ENCODE data around the gene LNX1. TPM values are rescaled to one million over a fixed set of nuclear protein-coding genes. Genes with fewer than 3 reads are reported as not detected.

The LNX1 gene
- total RNA-seq, 1 experiment from 2014 or later, result 3.7 TPM

DNA sequence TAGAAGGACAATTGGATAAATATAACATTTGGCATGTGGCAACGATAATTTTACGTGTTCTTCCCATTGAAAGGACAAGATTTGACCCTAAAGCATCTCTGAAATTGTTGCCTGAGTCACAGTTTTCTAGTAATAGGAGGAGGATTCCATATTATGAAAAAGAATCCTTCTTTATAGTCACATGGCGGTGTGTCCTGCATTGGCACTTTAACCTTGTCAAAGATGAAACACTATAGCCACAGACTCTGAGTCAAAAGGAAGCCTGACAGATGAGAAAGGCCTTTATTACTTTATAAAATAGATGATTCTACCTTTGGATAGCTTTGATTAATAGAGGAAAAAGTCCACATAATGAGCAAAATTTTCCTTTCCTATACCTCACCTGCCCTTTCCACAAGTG lies 11.5 kb downstream of the LNX1 start:
- in situ Hi-C loops (cut with HindIII; ENCODE audit: low pct_unique_long_range_greater_than_20kb, low sequenced_read_pairs), result no loop called here
- no peak for DNase-seq (ENCODE audit: low read depth)

DNA sequence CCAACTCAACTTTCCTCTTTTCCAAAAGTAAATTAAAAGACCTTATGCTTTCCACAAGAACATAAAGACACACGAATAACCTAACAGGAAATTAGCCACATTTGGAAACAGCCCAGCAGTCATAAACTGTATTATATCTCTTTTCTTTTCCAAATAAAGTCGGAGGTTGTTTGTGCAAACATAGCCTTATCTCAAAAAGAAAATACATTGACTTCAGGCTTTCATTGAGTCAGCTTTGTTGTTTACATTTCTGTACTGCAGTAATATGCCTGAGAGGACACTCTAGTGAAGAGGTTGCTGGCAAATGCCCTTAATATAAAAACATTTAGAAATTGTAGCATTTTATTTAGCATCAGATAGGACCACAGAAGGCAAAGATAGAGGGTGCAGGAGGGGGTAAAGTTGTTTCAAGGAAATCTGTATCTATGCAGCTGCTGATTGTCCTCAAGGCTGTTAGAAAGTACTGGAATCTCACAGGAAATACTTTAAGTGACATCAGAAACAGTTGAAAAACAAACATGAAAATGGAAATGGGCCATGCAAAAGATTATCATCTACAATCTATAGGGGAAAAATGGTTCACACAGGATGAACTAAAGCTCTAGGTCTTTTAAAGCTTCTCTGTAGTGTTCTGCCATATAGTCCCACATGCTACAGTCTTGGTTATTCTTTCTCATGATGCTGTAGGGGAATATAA lies 14.5 kb downstream of the LNX1 start:
- DNase-seq (ENCODE audit: low read depth), result no peak
- in situ Hi-C loops (cut with HindIII; ENCODE audit: low pct_unique_long_range_greater_than_20kb, low sequenced_read_pairs), result no loop called here

DNA sequence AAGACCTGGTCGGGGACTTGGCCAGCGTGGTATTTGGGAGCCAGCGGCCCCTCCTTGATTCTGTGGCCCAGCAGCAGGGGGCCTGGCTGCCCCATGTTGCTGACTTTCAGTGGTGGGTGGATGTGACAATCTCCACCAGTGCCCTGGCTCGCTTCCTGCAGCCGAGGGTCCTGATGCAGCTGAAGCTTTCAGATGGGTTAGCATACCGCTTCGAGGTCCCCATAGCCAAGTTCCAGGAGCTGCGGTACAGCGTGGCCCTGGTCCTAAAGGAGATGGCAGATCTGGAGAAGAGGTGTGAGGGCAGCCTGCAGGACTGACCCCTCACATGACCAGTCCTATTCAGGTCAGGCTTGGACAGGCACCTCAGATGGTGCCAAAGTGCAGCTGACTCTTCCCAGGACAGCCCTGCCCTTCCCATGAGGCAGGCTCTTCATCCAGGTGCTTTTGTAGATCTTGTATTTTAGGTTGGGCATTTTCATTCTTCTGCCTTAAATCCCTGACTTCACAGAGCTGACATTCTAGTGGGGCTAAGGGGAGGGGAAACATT lies 15.1 kb downstream of the LNX1 start:
- no peak for DNase-seq (ENCODE audit: low read depth)
- in situ Hi-C loops (cut with HindIII; ENCODE audit: low pct_unique_long_range_greater_than_20kb, low sequenced_read_pairs), result no loop called here

DNA sequence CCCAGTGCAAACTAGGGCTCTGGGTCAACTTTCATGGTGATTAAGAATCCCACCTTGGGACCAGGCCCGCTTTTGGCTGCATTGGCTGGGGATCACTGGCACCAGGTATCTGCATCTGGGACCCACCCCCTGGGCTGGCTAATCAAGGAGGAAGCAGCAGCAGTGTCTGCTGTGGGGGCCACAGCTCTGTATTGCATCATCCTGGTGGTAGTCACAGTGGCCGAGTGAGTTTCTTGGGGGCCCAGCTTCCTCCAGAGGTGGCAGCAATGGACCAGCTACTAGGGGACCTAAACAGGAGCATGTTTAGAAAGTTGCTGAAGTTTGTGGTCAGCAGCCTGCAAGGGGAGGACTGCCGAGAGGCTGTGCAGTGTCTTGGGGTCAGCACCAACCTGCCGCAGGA lies 15.7 kb downstream of the LNX1 start:
- in situ Hi-C loops (cut with HindIII; ENCODE audit: low pct_unique_long_range_greater_than_20kb, low sequenced_read_pairs), result no loop called here
- no peak for DNase-seq (ENCODE audit: low read depth)

DNA sequence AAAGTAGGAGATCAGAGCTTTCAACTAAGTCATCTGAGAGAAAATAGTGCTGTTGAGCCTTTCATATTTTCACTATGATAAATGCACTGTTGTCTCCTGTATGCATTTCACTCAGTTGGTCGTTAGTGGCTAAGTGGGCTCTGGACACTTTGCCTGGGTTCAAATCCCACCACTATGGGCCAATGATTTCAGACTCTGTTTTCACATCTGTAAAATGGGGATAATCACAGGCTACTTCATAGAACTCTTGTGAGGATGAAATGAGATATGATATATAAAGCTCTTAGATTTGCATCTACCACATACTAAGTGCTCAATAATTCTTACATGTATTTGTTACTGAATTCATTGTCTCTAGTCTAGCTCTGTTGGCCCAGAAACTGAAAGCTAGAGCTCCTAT lies 16.8 kb downstream of the LNX1 start:
- in situ Hi-C loops (cut with HindIII; ENCODE audit: low pct_unique_long_range_greater_than_20kb, low sequenced_read_pairs), result no loop called here
- DNase-seq (ENCODE audit: low read depth), result no peak

DNA sequence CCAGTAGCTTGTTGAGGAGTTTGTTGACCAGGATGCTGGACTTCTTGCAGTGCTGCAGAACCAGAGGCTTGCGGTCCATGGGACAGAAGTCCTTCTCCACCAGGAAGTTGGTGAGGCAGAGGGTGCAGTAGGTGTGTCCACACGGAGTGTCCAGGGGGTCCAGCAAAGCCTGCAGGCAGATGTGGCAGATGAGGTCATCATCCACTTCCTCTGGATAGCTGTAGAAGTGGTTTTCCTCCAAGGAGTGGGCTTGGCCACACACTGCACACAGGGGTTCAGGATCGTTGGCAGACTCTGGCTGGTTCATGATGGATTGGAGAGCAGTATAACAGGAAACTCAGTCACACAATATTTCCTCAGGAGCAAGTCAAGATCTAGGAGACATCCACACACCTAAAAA lies 17.6 kb downstream of the LNX1 start:
- no peak for DNase-seq (ENCODE audit: low read depth)
- in situ Hi-C loops (cut with HindIII; ENCODE audit: low pct_unique_long_range_greater_than_20kb, low sequenced_read_pairs), result no loop called here

DNA sequence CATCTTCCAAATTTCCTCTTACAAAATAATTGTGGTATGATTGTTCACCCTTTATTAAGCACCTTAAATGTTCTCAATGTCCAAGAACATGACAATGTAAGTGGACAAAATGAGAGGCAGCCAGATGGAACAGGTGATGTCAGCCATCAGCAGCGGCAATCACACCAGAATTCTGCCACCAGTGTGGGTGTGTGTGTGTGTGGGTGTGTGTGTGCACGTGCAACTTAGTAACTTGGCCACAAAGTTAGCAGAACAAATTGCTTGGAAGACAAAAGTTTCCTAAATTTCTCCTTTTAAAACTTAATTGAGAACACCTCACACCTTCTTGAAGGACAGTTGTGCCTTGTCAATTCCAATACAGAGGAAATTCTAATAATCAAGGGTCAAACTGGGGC lies 18.7 kb downstream of the LNX1 start:
- in situ Hi-C loops (cut with HindIII; ENCODE audit: low pct_unique_long_range_greater_than_20kb, low sequenced_read_pairs), result no loop called here
- DNase-seq (ENCODE audit: low read depth), result no peak

DNA sequence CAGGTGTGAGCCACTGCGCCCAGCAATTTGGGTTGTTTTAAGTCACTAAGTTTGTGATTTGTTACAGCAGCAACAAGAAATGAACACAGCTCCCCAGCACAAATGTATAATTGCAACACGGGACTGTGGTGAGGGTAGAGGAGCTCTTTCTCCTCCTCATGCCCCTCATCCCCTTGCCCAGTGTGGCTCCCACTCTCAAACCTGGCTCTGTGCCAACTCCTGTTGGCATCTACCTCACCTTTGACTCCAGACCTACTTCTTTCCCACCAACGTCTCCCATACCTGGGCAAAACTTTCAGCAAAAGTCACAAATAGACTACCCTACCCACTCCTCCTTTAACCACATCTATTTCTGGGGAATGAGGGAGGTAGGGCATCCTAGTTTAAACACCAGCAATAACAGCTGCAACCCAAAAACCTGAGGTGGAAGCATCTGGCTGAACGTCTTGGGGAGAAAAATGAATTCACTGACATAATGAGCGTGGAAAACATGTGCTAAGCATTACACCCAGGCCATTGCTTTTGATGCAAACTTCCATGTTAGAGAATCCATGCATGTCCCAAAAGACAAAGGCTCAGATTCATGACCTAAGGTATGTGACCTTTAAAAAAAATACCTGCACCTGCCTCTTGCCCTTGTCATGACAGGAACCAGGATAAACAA lies 19.2 kb downstream of the LNX1 start:
- DNase-seq (ENCODE audit: low read depth), result no peak
- in situ Hi-C loops (cut with HindIII; ENCODE audit: low pct_unique_long_range_greater_than_20kb, low sequenced_read_pairs), result no loop called here

DNA sequence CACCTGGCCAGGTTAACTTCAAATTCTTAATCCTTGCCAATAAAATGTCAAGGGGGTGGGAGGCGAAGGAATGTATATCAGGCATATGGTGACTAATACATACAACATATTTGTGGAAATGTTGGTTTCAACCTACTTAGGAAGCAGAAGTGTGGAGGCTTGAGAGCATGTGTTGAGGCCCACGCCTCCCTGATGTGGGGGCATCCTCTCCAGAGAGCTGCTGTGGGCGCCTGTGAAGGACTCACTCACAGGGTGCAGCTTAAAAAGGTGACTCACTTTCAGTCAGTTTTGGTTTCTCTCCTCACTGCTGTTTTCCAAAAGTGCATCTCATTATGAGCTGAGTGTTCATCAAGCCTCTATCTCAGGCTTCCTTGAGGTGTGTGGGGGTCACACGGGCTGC lies 27.5 kb downstream of the LNX1 start:
- no peak for DNase-seq (ENCODE audit: low read depth)
- in situ Hi-C loops (cut with HindIII; ENCODE audit: low pct_unique_long_range_greater_than_20kb, low sequenced_read_pairs), result no loop called here

DNA sequence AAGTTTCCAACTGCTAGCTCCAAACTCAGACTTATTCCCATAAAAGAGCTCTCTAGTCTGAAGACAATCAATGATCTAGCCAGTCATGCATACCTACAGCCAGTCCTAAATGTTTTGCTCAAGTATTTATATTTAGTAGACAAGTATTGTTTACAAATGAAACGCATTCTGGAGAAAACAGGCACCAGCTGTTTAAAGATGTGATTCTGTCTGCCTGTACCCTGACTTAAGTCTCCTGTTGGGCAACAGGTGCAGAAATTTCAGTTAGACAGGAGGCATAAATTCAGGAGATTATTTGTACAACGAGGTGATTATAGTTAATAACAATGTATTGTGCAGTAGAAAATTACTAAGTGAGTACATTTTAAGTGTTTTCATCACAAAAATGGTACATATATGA lies 28.9 kb downstream of the LNX1 start:
- in situ Hi-C loops (cut with HindIII; ENCODE audit: low pct_unique_long_range_greater_than_20kb, low sequenced_read_pairs), result no loop called here
- DNase-seq (ENCODE audit: low read depth), result no peak

DNA sequence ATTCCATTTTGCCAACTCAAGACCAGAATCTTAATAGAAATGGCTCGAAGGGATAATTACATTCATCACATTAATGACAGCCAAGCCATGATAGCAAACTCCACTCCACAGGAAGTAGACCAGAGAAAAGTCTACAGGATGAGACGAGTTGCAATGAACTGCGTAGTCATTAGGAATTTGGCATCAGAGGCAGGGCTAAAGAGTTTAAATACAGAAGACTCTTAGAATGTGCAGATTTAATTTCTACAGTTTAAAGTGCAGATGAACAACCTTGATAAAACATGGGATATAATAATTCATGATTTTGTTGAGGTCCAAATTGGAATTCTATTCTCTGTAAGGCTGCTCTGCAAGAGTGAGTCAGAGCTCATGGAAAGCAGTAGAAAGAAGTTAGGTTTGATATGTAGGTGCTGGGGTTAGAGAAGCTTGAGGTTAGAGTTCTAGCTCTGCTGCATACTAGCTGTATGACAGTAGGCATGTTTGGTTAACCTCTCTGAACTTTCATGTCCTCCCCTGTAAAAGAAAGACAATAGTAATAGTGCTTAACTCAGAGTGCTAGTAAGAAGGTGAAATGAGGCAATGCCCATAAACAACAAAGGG lies 32.2 kb downstream of the LNX1 start:
- in situ Hi-C loops (cut with HindIII; ENCODE audit: low pct_unique_long_range_greater_than_20kb, low sequenced_read_pairs), result no loop called here
- no peak for DNase-seq (ENCODE audit: low read depth)

DNA sequence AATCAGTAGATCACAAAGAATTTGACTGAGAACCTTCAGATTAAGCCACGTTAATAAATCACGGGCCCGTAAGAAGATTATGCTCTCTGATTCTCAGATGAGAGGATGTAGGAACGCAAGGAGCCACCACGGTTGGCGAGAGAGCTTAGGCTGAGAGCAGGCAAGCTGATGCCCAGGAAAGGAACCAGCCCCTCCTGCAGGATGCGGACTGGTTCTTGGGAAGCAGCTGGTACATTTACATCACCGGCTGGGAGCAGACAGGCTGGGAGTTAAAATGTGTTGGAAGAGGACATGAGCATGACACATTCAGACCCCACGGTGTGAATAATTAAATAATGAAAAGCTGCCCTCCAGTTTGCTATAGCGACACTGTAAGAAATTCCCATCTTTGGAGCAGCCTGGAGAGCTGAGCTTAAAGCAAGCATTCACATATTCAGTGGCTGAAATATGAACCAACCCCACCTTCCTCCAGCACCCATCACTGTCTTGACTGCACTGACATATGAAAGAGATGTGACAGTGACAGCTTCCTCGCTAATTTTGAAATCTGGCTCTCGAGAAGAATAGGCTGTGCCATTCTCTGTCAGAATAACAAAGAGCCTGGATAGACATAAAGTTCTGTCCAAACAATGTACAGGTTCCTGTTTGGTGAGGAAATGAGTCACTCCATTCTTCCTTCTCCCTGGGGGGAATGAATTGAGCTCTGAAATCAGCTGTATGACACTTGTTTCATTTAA lies 33.1 kb downstream of the LNX1 start:
- in situ Hi-C loops (cut with HindIII; ENCODE audit: low pct_unique_long_range_greater_than_20kb, low sequenced_read_pairs), result no loop called here
- DNase-seq (ENCODE audit: low read depth), result no peak

DNA sequence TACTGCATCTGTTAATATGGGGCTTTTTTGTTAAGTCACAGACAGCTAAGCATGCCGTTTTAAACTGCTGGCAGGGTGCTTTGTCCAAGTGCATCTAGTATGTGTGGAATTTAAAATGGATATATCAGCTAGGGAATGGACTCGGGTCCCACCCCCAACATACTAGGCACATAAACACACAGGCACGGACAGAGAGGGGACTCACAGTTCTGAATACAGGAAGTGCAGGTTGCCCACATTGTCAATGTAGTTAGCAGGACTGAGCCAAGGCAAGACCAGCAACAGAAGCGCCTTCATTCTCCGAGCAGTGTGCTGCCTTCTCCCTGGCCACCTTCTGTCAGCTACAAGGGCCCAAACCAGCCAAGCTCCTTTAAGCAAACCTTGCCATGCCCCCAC lies 33.6 kb downstream of the LNX1 start:
- in situ Hi-C loops (cut with HindIII; ENCODE audit: low pct_unique_long_range_greater_than_20kb, low sequenced_read_pairs), result no loop called here
- DNase-seq (ENCODE audit: low read depth), result no peak

DNA sequence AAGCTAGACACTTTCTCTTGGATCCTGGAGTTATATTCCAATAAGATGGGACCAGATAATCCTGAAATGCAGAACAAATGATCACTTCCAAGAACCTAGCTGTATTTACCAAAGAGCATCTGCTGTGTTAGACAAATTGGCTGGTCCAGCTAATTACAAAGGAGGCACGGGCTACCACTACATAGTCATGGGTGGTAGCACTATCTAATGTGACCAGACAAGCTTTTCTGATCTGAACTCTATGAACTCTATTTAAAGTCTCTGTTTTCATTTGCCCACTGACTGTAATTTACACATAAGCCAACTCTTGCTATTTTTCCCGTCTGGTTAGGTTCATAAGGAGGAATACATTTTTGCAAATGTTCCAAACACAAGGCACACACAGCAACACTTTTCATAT lies 34.6 kb downstream of the LNX1 start:
- DNase-seq (ENCODE audit: low read depth), result no peak
- in situ Hi-C loops (cut with HindIII; ENCODE audit: low pct_unique_long_range_greater_than_20kb, low sequenced_read_pairs), result no loop called here

DNA sequence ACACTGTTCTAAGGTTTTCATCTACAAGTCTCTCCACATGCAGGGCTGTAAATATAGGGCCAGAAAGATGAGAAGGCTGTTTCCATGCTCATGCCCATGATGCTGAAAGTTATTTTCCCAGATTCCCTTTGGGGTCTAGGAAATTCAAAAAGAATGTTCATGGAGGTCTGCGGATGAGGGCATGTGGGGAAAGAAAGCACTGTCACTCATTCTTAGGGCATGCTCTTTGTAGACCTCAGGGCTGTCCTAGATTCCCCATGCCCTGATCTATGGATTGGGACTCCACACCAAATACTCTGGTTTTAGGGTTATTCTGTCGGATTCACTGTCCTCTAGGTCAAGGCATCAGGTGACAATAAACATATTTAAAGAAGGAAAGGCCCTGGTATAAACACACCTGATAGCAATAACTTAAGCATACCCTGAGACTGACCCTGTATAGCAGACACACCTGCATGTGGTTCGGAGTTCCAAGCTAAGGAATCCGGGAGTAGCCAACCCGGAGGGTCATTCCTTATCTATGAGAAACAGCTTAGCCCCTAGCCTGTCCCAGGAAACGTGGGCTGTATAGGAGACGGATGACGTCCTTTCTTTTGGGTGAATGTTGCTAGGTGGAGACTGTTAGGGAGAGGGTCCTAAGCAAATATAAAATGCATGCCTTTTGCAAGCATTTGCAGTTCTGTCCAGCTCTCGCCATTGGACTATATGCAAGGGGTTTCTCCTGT lies 37.6 kb downstream of the LNX1 start:
- no peak for DNase-seq (ENCODE audit: low read depth)
- in situ Hi-C loops (cut with HindIII; ENCODE audit: low pct_unique_long_range_greater_than_20kb, low sequenced_read_pairs), result no loop called here

DNA sequence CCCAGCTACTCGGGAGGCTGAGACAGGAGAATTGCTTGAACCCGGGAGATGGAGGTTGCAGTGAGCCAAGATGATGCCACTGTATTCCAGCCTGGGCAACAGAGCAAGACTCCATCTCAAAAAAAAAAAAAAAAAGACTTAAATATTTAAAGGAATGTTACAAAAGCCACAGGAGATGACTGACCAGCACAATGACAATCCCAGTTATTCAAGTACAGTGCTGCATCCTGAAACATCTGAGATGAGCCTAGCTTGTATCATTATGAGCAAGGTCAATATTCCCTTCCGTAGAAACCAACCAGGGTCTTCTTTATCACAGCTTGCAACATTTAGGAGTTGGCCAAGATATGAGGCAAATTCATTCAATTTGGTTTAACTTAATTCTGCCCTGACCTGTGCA lies 38.6 kb downstream of the LNX1 start:
- in situ Hi-C loops (cut with HindIII; ENCODE audit: low pct_unique_long_range_greater_than_20kb, low sequenced_read_pairs), result no loop called here
- DNase-seq (ENCODE audit: low read depth), result no peak

DNA sequence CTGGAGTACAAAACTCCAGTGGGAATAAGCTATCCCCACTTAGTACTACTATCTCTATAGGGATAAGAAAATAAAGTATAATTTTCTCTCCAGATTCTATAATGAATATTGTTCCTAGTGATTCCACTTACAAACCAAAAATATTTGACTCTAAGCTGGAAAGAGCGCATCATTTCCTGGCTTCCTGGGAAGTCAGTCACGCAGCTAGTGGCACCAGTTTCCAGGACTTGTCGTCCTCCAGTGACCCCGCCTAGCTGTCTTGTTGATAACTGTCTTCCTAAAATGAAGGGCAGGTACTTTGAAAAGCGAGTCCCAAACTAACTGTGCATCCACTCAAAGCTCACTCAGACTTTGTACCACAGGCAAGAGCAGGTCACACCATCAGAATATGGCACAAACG lies 39.3 kb downstream of the LNX1 start:
- DNase-seq (ENCODE audit: low read depth), result no peak
- in situ Hi-C loops (cut with HindIII; ENCODE audit: low pct_unique_long_range_greater_than_20kb, low sequenced_read_pairs), result no loop called here

DNA sequence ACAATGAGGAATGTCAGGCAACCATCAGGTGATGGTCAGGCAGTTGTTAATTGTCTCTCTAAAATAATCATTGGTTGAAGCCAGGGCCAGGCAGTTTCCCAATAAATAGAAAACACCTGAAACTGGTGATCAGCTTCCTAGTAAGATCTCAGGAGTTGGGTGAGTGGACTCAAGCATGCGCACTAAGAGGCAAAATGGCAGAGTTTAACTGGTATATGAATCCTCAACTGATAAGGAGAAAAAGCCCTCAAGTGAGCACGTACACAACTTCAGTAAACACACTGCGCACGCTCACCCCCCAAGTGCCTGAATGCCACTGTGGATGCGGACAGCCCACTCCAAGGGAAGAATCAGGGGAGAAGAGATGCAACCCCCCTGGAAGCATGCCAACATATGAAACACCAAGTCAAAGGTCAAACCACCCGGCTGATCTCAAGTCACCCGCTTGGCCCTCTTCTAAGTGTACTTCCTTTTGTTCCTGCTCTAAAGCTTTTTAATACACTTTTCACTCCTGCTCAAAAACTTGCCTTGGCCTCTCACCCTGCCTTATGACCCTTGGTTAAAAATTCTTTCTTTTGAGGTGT lies 39.9 kb downstream of the LNX1 start:
- no peak for DNase-seq (ENCODE audit: low read depth)
- in situ Hi-C loops (cut with HindIII; ENCODE audit: low pct_unique_long_range_greater_than_20kb, low sequenced_read_pairs), result no loop called here
